ENCODE measurements around the gene DST.

DNA sequence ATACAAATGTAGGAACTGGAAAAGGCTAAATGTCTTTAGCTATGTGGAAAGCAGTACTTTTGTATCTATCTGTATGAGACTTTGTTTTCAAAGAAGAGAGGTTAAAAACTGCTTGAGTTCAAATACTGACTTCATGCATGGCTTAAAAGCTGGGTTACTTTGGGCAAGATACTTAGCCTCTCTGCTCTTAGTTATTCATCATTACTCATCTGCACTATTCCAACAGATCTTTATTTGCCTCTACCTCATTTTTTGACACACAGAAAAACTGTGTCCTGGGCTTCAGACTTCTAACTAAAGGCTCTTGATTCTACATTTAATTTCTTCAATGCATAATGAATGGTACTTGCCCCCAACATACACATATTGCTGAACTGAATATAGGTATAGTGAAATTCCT lies 114.8 kb downstream of the DST start:
- TF ChIP-seq, protein P1, sequence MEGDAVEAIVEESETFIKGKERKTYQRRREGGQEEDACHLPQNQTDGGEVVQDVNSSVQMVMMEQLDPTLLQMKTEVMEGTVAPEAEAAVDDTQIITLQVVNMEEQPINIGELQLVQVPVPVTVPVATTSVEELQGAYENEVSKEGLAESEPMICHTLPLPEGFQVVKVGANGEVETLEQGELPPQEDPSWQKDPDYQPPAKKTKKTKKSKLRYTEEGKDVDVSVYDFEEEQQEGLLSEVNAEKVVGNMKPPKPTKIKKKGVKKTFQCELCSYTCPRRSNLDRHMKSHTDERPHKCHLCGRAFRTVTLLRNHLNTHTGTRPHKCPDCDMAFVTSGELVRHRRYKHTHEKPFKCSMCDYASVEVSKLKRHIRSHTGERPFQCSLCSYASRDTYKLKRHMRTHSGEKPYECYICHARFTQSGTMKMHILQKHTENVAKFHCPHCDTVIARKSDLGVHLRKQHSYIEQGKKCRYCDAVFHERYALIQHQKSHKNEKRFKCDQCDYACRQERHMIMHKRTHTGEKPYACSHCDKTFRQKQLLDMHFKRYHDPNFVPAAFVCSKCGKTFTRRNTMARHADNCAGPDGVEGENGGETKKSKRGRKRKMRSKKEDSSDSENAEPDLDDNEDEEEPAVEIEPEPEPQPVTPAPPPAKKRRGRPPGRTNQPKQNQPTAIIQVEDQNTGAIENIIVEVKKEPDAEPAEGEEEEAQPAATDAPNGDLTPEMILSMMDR (IDR thresholded peaks at IDR 0.05; ENCODE audit: low read length) = no peak
- TF ChIP-seq EZH2phosphoT487 (IDR thresholded peaks at IDR 0.05; ENCODE audit: low read length) = no peak
